Adipocyte (in vitro differentiated cells): ENCODE measurements around the gene CELF6.

ENCODE experiments used
- DNase-seq: peaks from one replicate; pipeline ENCODE4 v3.0.0-alpha.2; 2015; ENCODE audit warnings: low read depth
- H3K27me3 ChIP-seq: replicated peaks from 2 replicates; pipeline ENCODE4 v1.7.0; 2013; ENCODE audit warnings: mild to moderate bottlenecking, low read length, moderate library complexity; ENCODE audit not compliant: control insufficient read depth, insufficient read depth
- H3K36me3 ChIP-seq: 2 replicates; pipeline ENCODE4 v1.7.0; 2013; ENCODE audit warnings: low read length, mild to moderate bottlenecking, moderate library complexity; ENCODE audit not compliant: control insufficient read depth, insufficient read depth, severe bottlenecking
- H3K4me1 ChIP-seq: 2 replicates; pipeline ENCODE4 v1.7.0; 2013; ENCODE audit warnings: mild to moderate bottlenecking, low read length, moderate library complexity; ENCODE audit not compliant: control insufficient read depth, insufficient read depth
- H3K4me3 ChIP-seq: 2 replicates; pipeline ENCODE4 v1.7.0; 2013; ENCODE audit warnings: mild to moderate bottlenecking, low read length, moderate library complexity
- H3K9ac ChIP-seq: 2 replicates; pipeline ENCODE4 v1.7.0; 2013; ENCODE audit warnings: mild to moderate bottlenecking, low read length, moderate library complexity
- H3K9me3 ChIP-seq: 2 replicates; pipeline ENCODE4 v1.7.0; 2013; ENCODE audit warnings: mild to moderate bottlenecking, low read length, moderate library complexity; ENCODE audit not compliant: control insufficient read depth

The CELF6 gene

GRCh38 chr15:72271221-72271620 is 48.7 kb downstream of the CELF6 start:
- Histone ChIP-seq H3K36me3 (peaks cover 21% of the 10 kb centered on the region), H3K4me1 (peaks cover 26% of the 10 kb centered on the region), H3K27me3 (no peaks in the 10 kb centered on the region), H3K4me3 (peak overlapping the region; percentile 93), H3K9ac (peak overlapping the region; percentile 96), H3K9me3 (no peaks in the 10 kb centered on the region)
- DNase-seq: no peak

- peaks cover 36% of the 10 kb centered on the region for H3K36me3 ChIP-seq
- H3K9me3 ChIP-seq: no peaks in the 10 kb centered on the region
- H3K4me1 ChIP-seq: peaks cover 23% of the 10 kb centered on the region
- no peak overlapping the region for H3K9ac ChIP-seq
- no peak for DNase-seq
- no peaks in the 10 kb centered on the region for H3K27me3 ChIP-seq
- no peak overlapping the region for H3K4me3 ChIP-seq
Observed at GRCh38 chr15:72269739-72270138, 50.2 kb downstream of the CELF6 start.

GRCh38 chr15:72265031-72265430 is 54.9 kb downstream of the CELF6 start:
- no peak for DNase-seq
- Histone ChIP-seq H3K9me3 (no peaks in the 10 kb centered on the region), H3K9ac (no peak overlapping the region), H3K27me3 (no peaks in the 10 kb centered on the region), H3K4me3 (no peak overlapping the region), H3K4me1 (peaks cover under 1% of the 10 kb centered on the region), H3K36me3 (peaks cover 83% of the 10 kb centered on the region)

- Histone ChIP-seq H3K27me3 (no peaks in the 10 kb centered on the region), H3K9me3 (no peaks in the 10 kb centered on the region), H3K36me3 (peaks cover 95% of the 10 kb centered on the region), H3K4me1 (no peaks in the 10 kb centered on the region), H3K9ac (no peak overlapping the region), H3K4me3 (no peak overlapping the region)
- no peak for DNase-seq
Observed at GRCh38 chr15:72252663-72253299, 67.2 kb downstream of the CELF6 start.

GRCh38 chr15:72249142-72249810 is 70.7 kb downstream of the CELF6 start:
- Histone ChIP-seq H3K4me3 (no peak overlapping the region), H3K9me3 (no peaks in the 10 kb centered on the region), H3K36me3 (peaks cover 73% of the 10 kb centered on the region), H3K27me3 (no peaks in the 10 kb centered on the region), H3K4me1 (no peaks in the 10 kb centered on the region), H3K9ac (no peak overlapping the region)
- no peak for DNase-seq

GRCh38 chr15:72248514-72248913 is 71.4 kb downstream of the CELF6 start:
- no peak overlapping the region for H3K9ac ChIP-seq
- DNase-seq: no peak
- H3K9me3 ChIP-seq: no peaks in the 10 kb centered on the region
- peaks cover 72% of the 10 kb centered on the region for H3K36me3 ChIP-seq
- no peaks in the 10 kb centered on the region for H3K27me3 ChIP-seq
- H3K4me3 ChIP-seq: no peak overlapping the region
- H3K4me1 ChIP-seq: no peaks in the 10 kb centered on the region

- DNase-seq: no peak
- Histone ChIP-seq H3K4me1 (peaks cover 3% of the 10 kb centered on the region), H3K4me3 (no peak overlapping the region), H3K36me3 (peaks cover 54% of the 10 kb centered on the region), H3K27me3 (no peaks in the 10 kb centered on the region), H3K9ac (no peak overlapping the region), H3K9me3 (no peaks in the 10 kb centered on the region)
Observed at GRCh38 chr15:72242775-72243370, 77.1 kb downstream of the CELF6 start.

GRCh38 chr15:72239652-72240051 is 80.3 kb downstream of the CELF6 start:
- peaks cover 46% of the 10 kb centered on the region for H3K36me3 ChIP-seq
- DNase-seq: no peak
- H3K9ac ChIP-seq: no peak overlapping the region
- peaks cover 18% of the 10 kb centered on the region for H3K4me1 ChIP-seq
- no peak overlapping the region for H3K4me3 ChIP-seq
- no peaks in the 10 kb centered on the region for H3K27me3 ChIP-seq
- H3K9me3 ChIP-seq: no peaks in the 10 kb centered on the region

GRCh38 chr15:72238586-72238985 is 81.4 kb downstream of the CELF6 start:
- Histone ChIP-seq H3K27me3 (no peaks in the 10 kb centered on the region), H3K36me3 (peaks cover 37% of the 10 kb centered on the region), H3K4me3 (no peak overlapping the region), H3K4me1 (peaks cover 18% of the 10 kb centered on the region), H3K9ac (no peak overlapping the region), H3K9me3 (no peaks in the 10 kb centered on the region)
- no peak for DNase-seq

- Histone ChIP-seq H3K4me3 (no peak overlapping the region), H3K4me1 (peaks cover 20% of the 10 kb centered on the region), H3K9ac (peak overlapping the region; percentile 47), H3K36me3 (peaks cover 30% of the 10 kb centered on the region), H3K9me3 (no peaks in the 10 kb centered on the region), H3K27me3 (no peaks in the 10 kb centered on the region)
- DNase-seq: no peak
Observed at GRCh38 chr15:72237853-72238224, 82.1 kb downstream of the CELF6 start.

- Histone ChIP-seq H3K4me3 (peak overlapping the region; percentile 71), H3K9ac (peak overlapping the region; percentile 75)
Observed at GRCh38 chr15:72237029-72237852, 82.7 kb downstream of the CELF6 start.

More at GRCh38 chr15:72237029-72237852, 82.7 kb downstream of the CELF6 start:
- H3K36me3 ChIP-seq: peaks cover 24% of the 10 kb centered on the region
- H3K27me3 ChIP-seq: no peaks in the 10 kb centered on the region
- DNase-seq: peak; percentile 98
- peaks cover 26% of the 10 kb centered on the region for H3K4me1 ChIP-seq
- no peaks in the 10 kb centered on the region for H3K9me3 ChIP-seq
